Measurements from ENCODE around the gene XPO5.

XPO5 gene

DNA sequence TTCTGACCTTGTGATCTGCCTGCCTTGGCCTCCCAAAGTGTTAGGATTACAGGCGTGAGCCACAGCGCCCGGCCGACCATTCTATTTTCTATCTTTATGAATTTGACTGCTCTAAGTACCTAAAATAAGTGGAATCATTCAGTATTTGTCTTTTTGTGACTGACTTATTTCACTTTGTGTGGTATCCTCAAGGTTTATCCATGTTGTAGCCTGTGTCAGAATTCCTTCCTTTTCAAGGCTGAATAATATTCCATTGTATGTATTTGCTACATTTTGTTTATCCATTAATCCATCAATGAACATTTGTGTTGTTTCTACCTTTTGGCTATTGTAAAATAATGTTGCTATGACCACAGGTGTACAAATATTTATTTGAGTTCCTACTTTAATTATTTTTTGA, 103.3 kb downstream of the XPO5 start:
- no peak overlapping the region for H3K27ac Mint-ChIP-seq
- DNase-seq (ENCODE audit: low spot score) = no peak
- peaks cover 8% of the 10 kb centered on the region for H3K4me1 Mint-ChIP-seq (ENCODE audit: low read depth)
- no peaks in the 10 kb centered on the region for H3K9me3 Mint-ChIP-seq
- no peaks in the 10 kb centered on the region for H3K36me3 Mint-ChIP-seq (ENCODE audit: low read depth)
- H3K27me3 Mint-ChIP-seq (ENCODE audit: low read depth) = peaks cover 11% of the 10 kb centered on the region
- no peak overlapping the region for H3K4me3 Mint-ChIP-seq
